GM12872 (cell line): ENCODE measurements around the gene DNAJC10.

Experiments used
- CTCF ChIP-seq: IDR thresholded peaks from 3 replicates; pipeline ENCODE4 v1.5.1; 2011; ENCODE audit warnings: low read depth, mild to moderate bottlenecking, low read length, moderate library complexity; ENCODE audit not compliant: insufficient read depth

Gene DNAJC10

GRCh38 chr2:182685559-182685958, 30.5 kb upstream of the DNAJC10 start:
- TF ChIP-seq CTCF: no peak

- TF ChIP-seq CTCF: no peak
Measured at GRCh38 chr2:182694189-182694588, 21.9 kb upstream of the DNAJC10 start.

- no peak for TF ChIP-seq CTCF
Measured at GRCh38 chr2:182695776-182696175, 20.3 kb upstream of the DNAJC10 start.

- TF ChIP-seq CTCF: no peak
Measured at GRCh38 chr2:182698671-182699070, 17.4 kb upstream of the DNAJC10 start.

GRCh38 chr2:182705761-182706160, 10.3 kb upstream of the DNAJC10 start:
- no peak for TF ChIP-seq CTCF

- no peak for TF ChIP-seq CTCF
Measured at GRCh38 chr2:182706751-182707150, 9.3 kb upstream of the DNAJC10 start.

- TF ChIP-seq CTCF: no peak
Measured at GRCh38 chr2:182713601-182714000, 2.5 kb upstream of the DNAJC10 start.
